ENCODE results near the gene DPP3. TPM values are rescaled to one million over a fixed set of nuclear protein-coding genes. Genes with fewer than 3 reads are reported as not detected.
"Not testable (repeated sequence)": the region's sequence is repeated elsewhere in the genome, so short reads cannot be mapped to it uniquely, and the experiment has no call there.

The DPP3 gene
- total RNA-seq, 1 donor = 70.4 TPM

DNA sequence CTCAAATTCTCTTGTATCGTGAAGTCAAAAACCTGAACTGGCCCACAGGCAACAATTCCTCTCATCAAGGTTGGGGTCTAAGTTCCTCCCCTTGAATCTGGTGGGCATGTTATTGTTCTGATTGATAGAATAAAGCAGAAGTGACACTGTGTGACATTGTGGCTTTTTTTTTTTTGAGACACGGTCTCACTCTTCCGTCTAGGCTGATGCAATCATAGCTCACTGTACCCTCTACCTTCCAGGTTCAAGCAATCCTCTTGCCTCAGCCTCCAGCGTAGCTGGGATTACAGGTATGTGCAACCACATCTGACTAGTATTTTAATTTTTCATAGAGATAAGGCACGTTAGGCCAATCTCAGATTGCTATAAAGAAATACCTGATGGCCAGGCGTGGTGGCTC, 22.4 kb upstream of the DPP3 start:
- no peak overlapping the region for H3K4me3 ChIP-seq (ENCODE audit: low read depth, low read length)
- DNase-seq (ENCODE audit: low read depth) = no peak
- TF ChIP-seq, protein P1, sequence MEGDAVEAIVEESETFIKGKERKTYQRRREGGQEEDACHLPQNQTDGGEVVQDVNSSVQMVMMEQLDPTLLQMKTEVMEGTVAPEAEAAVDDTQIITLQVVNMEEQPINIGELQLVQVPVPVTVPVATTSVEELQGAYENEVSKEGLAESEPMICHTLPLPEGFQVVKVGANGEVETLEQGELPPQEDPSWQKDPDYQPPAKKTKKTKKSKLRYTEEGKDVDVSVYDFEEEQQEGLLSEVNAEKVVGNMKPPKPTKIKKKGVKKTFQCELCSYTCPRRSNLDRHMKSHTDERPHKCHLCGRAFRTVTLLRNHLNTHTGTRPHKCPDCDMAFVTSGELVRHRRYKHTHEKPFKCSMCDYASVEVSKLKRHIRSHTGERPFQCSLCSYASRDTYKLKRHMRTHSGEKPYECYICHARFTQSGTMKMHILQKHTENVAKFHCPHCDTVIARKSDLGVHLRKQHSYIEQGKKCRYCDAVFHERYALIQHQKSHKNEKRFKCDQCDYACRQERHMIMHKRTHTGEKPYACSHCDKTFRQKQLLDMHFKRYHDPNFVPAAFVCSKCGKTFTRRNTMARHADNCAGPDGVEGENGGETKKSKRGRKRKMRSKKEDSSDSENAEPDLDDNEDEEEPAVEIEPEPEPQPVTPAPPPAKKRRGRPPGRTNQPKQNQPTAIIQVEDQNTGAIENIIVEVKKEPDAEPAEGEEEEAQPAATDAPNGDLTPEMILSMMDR (IDR thresholded peaks at IDR 0.05; ENCODE audit: insufficient read depth, low read depth, low read length) = no peak

DNA sequence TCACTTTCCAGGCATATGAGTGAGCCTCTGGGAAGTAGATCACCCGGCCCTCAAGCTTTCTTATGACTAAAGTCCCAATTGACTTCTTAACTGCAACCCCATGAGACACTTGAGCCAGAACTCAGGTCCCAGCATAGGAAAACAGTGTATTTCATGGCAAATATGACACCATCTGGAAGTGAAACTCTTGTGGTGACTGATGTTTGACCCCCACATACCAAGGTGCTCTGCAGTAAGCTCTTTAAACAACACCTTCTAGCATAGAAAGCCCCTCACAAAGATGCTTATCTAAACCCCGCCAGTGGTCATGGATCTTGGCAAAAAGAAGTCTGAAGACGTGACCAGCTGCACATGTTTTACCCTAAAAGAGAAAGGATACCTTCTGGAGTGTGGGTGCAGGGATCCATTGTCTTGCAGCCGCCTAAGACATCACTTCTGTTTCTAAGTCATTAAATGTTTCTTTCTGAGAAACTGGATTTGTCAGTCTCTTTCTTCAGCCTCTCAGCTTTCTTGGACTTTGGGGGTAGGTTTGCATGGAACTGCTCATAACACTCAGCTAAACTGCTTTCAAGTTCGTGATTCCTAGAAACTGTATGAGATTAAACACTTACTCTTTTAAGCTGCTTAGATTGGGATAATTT, 21.0 kb upstream of the DPP3 start:
- no peak overlapping the region for H3K4me3 ChIP-seq (ENCODE audit: low read depth, low read length)
- TF ChIP-seq, protein P1 (IDR thresholded peaks at IDR 0.05; ENCODE audit: insufficient read depth, low read depth, low read length) = no peak
- peak; percentile 11 for DNase-seq (ENCODE audit: low read depth)

DNA sequence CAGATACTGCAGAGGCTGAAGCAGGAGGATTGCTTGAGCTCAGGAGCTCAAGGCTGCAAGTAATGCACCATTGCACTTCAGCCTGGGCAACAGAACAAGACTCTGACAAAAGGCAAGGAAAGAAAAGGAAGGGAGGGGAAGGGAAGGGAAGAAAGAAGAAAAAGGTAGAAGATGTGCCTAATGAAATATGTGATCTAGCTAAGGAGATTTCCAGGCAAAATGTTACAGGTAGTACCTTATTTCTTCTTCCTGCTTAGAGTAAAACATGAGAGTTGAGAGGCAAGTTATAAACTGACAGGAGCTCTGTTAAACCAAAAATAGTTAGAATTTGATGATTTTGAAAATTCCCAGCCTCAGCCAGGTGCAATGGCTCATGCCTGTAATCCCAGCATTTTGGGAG, 18.2 kb upstream of the DPP3 start:
- no peak for DNase-seq (ENCODE audit: low read depth)
- H3K4me3 ChIP-seq (ENCODE audit: low read depth, low read length) = no peak overlapping the region
- TF ChIP-seq, protein P1 (IDR thresholded peaks at IDR 0.05; ENCODE audit: insufficient read depth, low read depth, low read length) = no peak

DNA sequence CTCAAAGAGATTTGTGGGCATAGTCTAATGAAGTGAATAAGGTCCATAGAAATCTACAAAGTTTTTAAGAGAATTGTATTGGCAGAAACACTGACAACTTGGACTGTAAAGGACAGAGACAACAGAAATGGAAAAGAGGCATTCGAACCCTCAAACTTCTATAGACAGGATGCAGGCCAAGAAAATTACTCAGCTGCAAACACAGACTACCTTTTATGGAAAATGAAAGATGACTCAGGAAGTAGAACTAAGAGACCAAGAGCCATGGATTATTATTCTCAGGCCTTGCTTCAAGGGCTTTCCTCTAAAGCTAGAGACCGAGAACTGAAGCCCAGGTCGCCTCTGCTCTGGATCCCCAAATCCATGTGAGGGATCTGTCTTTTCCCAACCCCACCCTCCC, 17.3 kb upstream of the DPP3 start:
- TF ChIP-seq, protein P1 (IDR thresholded peaks at IDR 0.05; ENCODE audit: insufficient read depth, low read depth, low read length) = no peak
- H3K4me3 ChIP-seq (ENCODE audit: low read depth, low read length) = no peak overlapping the region
- no peak for DNase-seq (ENCODE audit: low read depth)

DNA sequence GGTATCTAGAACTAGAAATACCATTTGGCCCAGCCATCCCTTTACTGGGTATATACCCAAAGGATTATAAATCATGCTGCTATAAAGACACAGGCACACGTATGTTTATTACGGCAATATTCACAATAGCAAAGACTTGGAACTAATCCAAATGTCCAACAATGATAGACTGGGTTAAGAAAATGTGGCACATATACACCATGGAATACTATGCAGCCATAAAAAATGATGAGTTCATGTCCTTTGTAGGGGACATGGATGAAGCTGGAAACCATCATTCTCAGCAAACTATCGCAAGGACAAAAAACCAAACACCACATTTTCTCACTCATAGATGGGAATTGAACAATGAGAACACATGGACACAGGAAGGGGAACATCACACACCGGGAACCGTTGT, 16.1 kb upstream of the DPP3 start:
- DNase-seq (ENCODE audit: low read depth); H3K4me3 ChIP-seq (ENCODE audit: low read depth, low read length): not testable (repeated sequence)

DNA sequence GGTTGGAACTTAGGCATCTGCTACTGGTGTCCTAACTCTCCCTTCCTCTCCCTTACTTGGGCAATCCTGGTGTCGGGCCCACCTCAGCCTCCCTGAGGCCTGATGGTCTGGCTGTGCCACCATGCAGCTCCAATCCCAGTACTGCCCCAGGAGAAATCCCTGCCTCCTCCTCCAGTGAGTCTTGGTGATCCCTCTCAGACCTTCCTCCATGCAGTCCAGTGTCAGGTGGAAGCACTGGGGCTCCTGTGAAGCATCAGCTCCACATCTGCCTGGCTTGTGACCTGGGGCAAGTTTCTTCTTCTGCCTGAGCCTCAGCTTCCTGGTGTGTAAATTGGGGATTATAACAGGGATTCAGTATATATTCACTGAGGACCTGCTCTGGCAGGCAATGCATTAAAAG, 15.3 kb upstream of the DPP3 start:
- TF ChIP-seq, protein P1 (IDR thresholded peaks at IDR 0.05; ENCODE audit: insufficient read depth, low read depth, low read length) = no peak
- no peak overlapping the region for H3K4me3 ChIP-seq (ENCODE audit: low read depth, low read length)
- DNase-seq (ENCODE audit: low read depth) = no peak

DNA sequence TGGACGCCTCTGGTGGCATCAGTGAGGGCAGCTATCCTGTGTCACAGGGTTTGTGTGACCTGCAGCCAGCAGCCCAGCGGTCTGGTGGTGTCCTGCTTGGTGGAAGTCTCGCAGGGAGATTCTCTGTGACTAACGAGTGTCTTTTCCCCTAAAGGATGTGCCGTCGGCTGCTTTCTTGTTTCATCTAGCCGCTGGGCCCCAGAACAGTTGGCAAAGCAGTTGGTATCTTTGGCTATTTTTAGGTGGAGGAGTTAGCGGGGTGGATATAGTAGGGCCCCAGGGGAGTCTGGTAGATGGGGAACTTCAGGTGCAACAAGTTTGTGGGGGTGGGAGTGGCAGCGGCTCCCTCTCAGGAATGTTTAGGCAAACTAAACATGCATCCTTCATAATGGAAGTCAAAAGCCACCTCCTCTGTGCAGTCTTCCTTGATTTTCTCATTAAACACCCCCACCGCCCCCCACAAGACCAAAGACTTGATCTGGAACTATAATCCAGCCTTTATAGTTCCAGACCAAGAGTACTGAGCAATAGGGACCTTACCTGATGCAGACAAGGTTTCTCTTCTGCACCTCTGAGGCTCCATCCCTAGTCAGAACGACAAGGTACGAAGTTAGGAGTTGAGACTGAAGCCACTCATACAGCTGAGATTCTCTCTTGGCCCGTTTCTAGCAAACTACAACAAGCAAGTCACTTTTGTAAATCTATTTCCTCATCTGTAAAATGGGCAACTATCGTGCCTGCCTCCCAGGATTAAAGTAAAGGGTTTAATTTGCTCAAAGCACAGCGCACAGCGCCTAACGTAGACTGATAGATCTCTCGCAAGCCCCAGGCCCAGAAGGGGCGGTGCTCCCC, 14.6 kb upstream of the DPP3 start:
- TF ChIP-seq, protein P1 (IDR thresholded peaks at IDR 0.05; ENCODE audit: insufficient read depth, low read depth, low read length) = no peak
- DNase-seq (ENCODE audit: low read depth) = no peak

More for the DNA sequence above, 14.6 kb upstream of the DPP3 start:
- peak overlapping the region; percentile 70 for H3K4me3 ChIP-seq (ENCODE audit: low read depth, low read length)
